H9 (cell line): ENCODE measurements around the gene CEMIP. TPM values are rescaled to one million over a fixed set of nuclear protein-coding genes. Genes with fewer than 3 reads are reported as not detected.

ENCODE experiments used
- DNase-seq: peaks from one replicate; pipeline ENCODE4 v3.0.0-alpha.2; 2017
- H2AFZ ChIP-seq: one replicate; pipeline ENCODE4 v1.6.1; 2013; ENCODE audit warnings: mild to moderate bottlenecking, low read length, control low read depth, moderate library complexity
- H2AK5ac ChIP-seq: 2 replicates; pipeline ENCODE4 v1.6.1; 2013; ENCODE audit warnings: low read length, control low read depth, mixed read lengths; ENCODE audit not compliant: insufficient read length
- H2BK120ac ChIP-seq: one replicate; pipeline ENCODE4 v1.6.1; 2013; ENCODE audit warnings: low read depth, mild to moderate bottlenecking, low read length, control low read depth, inconsistent platforms; ENCODE audit not compliant: poor library complexity, severe bottlenecking
- H2BK12ac ChIP-seq: 2 replicates; pipeline ENCODE4 v1.6.1; 2013; ENCODE audit warnings: low read length, control low read depth, mixed read lengths, low read depth; ENCODE audit not compliant: insufficient read length
- H2BK15ac ChIP-seq: 2 replicates; pipeline ENCODE4 v1.6.1; 2013; ENCODE audit warnings: low read depth, low read length, control low read depth
- H2BK20ac ChIP-seq: one replicate; pipeline ENCODE4 v1.6.1; 2013; ENCODE audit warnings: low read depth, mild to moderate bottlenecking, low read length, control low read depth, inconsistent platforms; ENCODE audit not compliant: poor library complexity, severe bottlenecking
- H2BK5ac ChIP-seq: 2 replicates; pipeline ENCODE4 v1.6.1; 2013; ENCODE audit warnings: low read length, control low read depth, mixed read lengths; ENCODE audit not compliant: insufficient read length
- H3K14ac ChIP-seq: 2 replicates; pipeline ENCODE4 v1.6.1; 2013; ENCODE audit warnings: low read length, control low read depth; ENCODE audit not compliant: insufficient read depth
- H3K18ac ChIP-seq: 2 replicates; pipeline ENCODE4 v1.6.1; 2013; ENCODE audit warnings: low read depth, mild to moderate bottlenecking, mixed read lengths, low read length, control low read depth; ENCODE audit not compliant: insufficient read length
- H3K23ac ChIP-seq: 2 replicates; pipeline ENCODE4 v1.6.1; 2013; ENCODE audit warnings: low read length, control low read depth, mixed read lengths, low read depth; ENCODE audit not compliant: insufficient read length
- H3K23me2 ChIP-seq: 2 replicates; pipeline ENCODE4 v1.6.1; 2013; ENCODE audit warnings: low read depth, mild to moderate bottlenecking, mixed read lengths, low read length, control low read depth; ENCODE audit not compliant: insufficient read length, poor library complexity, severe bottlenecking
- H3K27ac ChIP-seq: 2 replicates; pipeline ENCODE4 v1.5.1; 2013; ENCODE audit warnings: low read length, control low read depth, mixed read lengths, low read depth; ENCODE audit not compliant: insufficient read length
- H3K27me3 ChIP-seq: 2 replicates; pipeline ENCODE4 v1.6.1; 2013; ENCODE audit warnings: low read length, control low read depth, inconsistent platforms; ENCODE audit not compliant: insufficient read depth
- H3K4ac ChIP-seq: 2 replicates; pipeline ENCODE4 v1.6.1; 2013; ENCODE audit warnings: low read depth, mild to moderate bottlenecking, control low read depth, inconsistent platforms, low read length, moderate library complexity
- H3K4me1 ChIP-seq: 2 replicates; pipeline ENCODE4 v1.6.1; 2013; ENCODE audit warnings: low read length, control low read depth, inconsistent platforms; ENCODE audit not compliant: insufficient read depth
- H3K4me2 ChIP-seq: 2 replicates; pipeline ENCODE4 v1.6.1; 2013; ENCODE audit warnings: low read length, control low read depth, mixed read lengths; ENCODE audit not compliant: insufficient read length, insufficient read depth
- H3K56ac ChIP-seq: 2 replicates; pipeline ENCODE4 v1.6.1; 2013; ENCODE audit warnings: low read depth, mild to moderate bottlenecking, mixed read lengths, low read length, control low read depth; ENCODE audit not compliant: insufficient read length
- H3K79me1 ChIP-seq: 2 replicates; pipeline ENCODE4 v1.6.1; 2013; ENCODE audit warnings: low read depth, mild to moderate bottlenecking, moderate library complexity, low read length, control low read depth, inconsistent platforms; ENCODE audit not compliant: insufficient read depth, poor library complexity, severe bottlenecking
- H3K79me2 ChIP-seq: 2 replicates; pipeline ENCODE4 v1.6.1; 2013; ENCODE audit warnings: low read length, control low read depth, inconsistent platforms; ENCODE audit not compliant: insufficient read depth
- H3K9ac ChIP-seq: 2 replicates; pipeline ENCODE4 v1.6.1; 2013; ENCODE audit warnings: low read length, control low read depth, mixed read lengths; ENCODE audit not compliant: insufficient read length; ENCODE audit errors: extremely low read depth
- H3K9me3 ChIP-seq: one replicate; pipeline ENCODE4 v1.6.1; 2013; ENCODE audit warnings: low read depth, low read length, inconsistent platforms; ENCODE audit not compliant: control insufficient read depth
- H3T11ph ChIP-seq: one replicate; pipeline ENCODE4 v1.6.1; 2013; ENCODE audit warnings: mild to moderate bottlenecking, low read length, control low read depth, inconsistent platforms
- H4K20me1 ChIP-seq: one replicate; pipeline ENCODE4 v1.6.1; 2013; ENCODE audit not compliant: control insufficient read depth, insufficient read length, insufficient read depth
- H4K5ac ChIP-seq: 2 replicates; pipeline ENCODE4 v1.6.1; 2013; ENCODE audit warnings: low read depth, mild to moderate bottlenecking, mixed read lengths, low read length, control low read depth; ENCODE audit not compliant: insufficient read length
- H4K8ac ChIP-seq: replicated peaks from 2 replicates; pipeline ENCODE4 v1.6.1; 2013; ENCODE audit warnings: low read length, control low read depth, mixed read lengths, low read depth; ENCODE audit not compliant: insufficient read length
- H4K91ac ChIP-seq: 2 replicates; pipeline ENCODE4 v1.6.1; 2013; ENCODE audit warnings: low read depth, mild to moderate bottlenecking, moderate library complexity, mixed read lengths, low read length, control low read depth; ENCODE audit not compliant: insufficient read length
- H3K27ac Mint-ChIP-seq, 3 experiments: 2 replicates in 2 of 3; 3 replicates in 1 of 3; pipeline ENCODE4 v1.8.0; 2020 to 2021; ENCODE audit warnings: mixed read lengths in 3 of 3, mild to moderate bottlenecking in 1 of 3, moderate library complexity in 1 of 3
- H3K27me3 Mint-ChIP-seq: 2 replicates; pipeline ENCODE4 v1.8.0; 2021; ENCODE audit warnings: low read depth, mild to moderate bottlenecking, moderate library complexity, mixed read lengths
- H3K36me3 Mint-ChIP-seq, 3 experiments: 2 replicates in 2 of 3; 3 replicates in 1 of 3; pipeline ENCODE4 v1.8.0; 2020 to 2021; ENCODE audit warnings: low read depth in 3 of 3, mixed read lengths in 3 of 3; ENCODE audit not compliant: insufficient read depth in 1 of 3
- H3K4me1 Mint-ChIP-seq, 2 experiments: 2 replicates each; pipeline ENCODE4 v1.8.0; 2020; ENCODE audit warnings: mixed read lengths in 2 of 2
- H3K4me3 Mint-ChIP-seq, 2 experiments: 2 replicates in 1 of 2; 3 replicates in 1 of 2; pipeline ENCODE4 v1.8.0; 2020 to 2021; ENCODE audit warnings: mild to moderate bottlenecking in 2 of 2, mixed read lengths in 2 of 2, moderate library complexity in 1 of 2
- H3K9me3 Mint-ChIP-seq, 2 experiments: 2 replicates in 1 of 2; 3 replicates in 1 of 2; pipeline ENCODE4 v1.8.0; 2020; ENCODE audit warnings: mild to moderate bottlenecking in 2 of 2, mixed read lengths in 2 of 2, moderate library complexity in 1 of 2
- WGBS: extraction: QIAGEN DNeasy Blood & Tissue Kit; methylation state at CpG from one replicate; pipeline ENCODE4 v1.1.7; 2013; ENCODE audit warnings: missing lambda C conversion rate, low lambda C conversion rate, mixed read lengths; ENCODE audit not compliant: insufficient read length; ENCODE audit errors: extremely low coverage; 5-methylcytosine and 5-hydroxymethylcytosine counted together
- total RNA-seq: library from RNA; stranded (reverse); gene quantifications from 2 replicates; pipeline ENCODE4 v1.2.1, GENCODE V29; 2021
- TF ChIP-seq, protein P1 (sequence below): fragments of 200-600 bp; sonication (generic); conservative IDR thresholded peaks from 3 replicates; pipeline ENCODE4 v1.8.0; 2021; ENCODE audit warnings: antibody characterized with exemption, mild to moderate bottlenecking

Gene CEMIP
- total RNA-seq, 1 experiment from 2014 or later = 0.09 TPM

- H3K27me3 Mint-ChIP-seq = no peaks in the 10 kb centered on the region; the same call in 1 of the 2 replicates
- H2BK15ac ChIP-seq = no peak overlapping the region
- H3K23me2 ChIP-seq = no peaks in the 10 kb centered on the region
- no peaks in the 10 kb centered on the region for H3K9me3 Mint-ChIP-seq
- H3K79me2 ChIP-seq = no peaks in the 10 kb centered on the region
- no peak overlapping the region for H3K4ac ChIP-seq
- H3K4me2 ChIP-seq = no peak overlapping the region
- no peak overlapping the region for H2AFZ ChIP-seq
- no peak overlapping the region for H4K91ac ChIP-seq
- no peaks in the 10 kb centered on the region for H3K9me3 ChIP-seq
- no CpG with 5 or more reads among the region's 3 CpGs for WGBS
- H3K56ac ChIP-seq = no peak overlapping the region
- no peak overlapping the region for H3T11ph ChIP-seq
- no peak overlapping the region for H3K27ac ChIP-seq
- H3K36me3 Mint-ChIP-seq = no peaks in the 10 kb centered on the region; a peak in 1 of 7 replicates
- no peak overlapping the region for H3K18ac ChIP-seq
- no peak overlapping the region for H2BK120ac ChIP-seq
- H3K79me1 ChIP-seq = no peaks in the 10 kb centered on the region
- no peak overlapping the region for H2BK12ac ChIP-seq
- H3K14ac ChIP-seq = no peak overlapping the region
- no peak for DNase-seq
- no peak overlapping the region for H3K9ac ChIP-seq
- H2BK20ac ChIP-seq = no peak overlapping the region
- no peaks in the 10 kb centered on the region for H3K27me3 ChIP-seq
- H3K4me1 ChIP-seq = peaks cover 7% of the 10 kb centered on the region; the same call in 1 of the 2 replicates
- H4K20me1 ChIP-seq = no peaks in the 10 kb centered on the region
- TF ChIP-seq, protein P1, sequence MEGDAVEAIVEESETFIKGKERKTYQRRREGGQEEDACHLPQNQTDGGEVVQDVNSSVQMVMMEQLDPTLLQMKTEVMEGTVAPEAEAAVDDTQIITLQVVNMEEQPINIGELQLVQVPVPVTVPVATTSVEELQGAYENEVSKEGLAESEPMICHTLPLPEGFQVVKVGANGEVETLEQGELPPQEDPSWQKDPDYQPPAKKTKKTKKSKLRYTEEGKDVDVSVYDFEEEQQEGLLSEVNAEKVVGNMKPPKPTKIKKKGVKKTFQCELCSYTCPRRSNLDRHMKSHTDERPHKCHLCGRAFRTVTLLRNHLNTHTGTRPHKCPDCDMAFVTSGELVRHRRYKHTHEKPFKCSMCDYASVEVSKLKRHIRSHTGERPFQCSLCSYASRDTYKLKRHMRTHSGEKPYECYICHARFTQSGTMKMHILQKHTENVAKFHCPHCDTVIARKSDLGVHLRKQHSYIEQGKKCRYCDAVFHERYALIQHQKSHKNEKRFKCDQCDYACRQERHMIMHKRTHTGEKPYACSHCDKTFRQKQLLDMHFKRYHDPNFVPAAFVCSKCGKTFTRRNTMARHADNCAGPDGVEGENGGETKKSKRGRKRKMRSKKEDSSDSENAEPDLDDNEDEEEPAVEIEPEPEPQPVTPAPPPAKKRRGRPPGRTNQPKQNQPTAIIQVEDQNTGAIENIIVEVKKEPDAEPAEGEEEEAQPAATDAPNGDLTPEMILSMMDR = no peak
- peaks cover 15 to 23% of the 10 kb centered on the region in 2 experiments for H3K4me1 Mint-ChIP-seq
- H3K27ac Mint-ChIP-seq = no peak overlapping the region
- H4K8ac ChIP-seq = no peak overlapping the region
- no peak overlapping the region for H2BK5ac ChIP-seq
- H3K4me3 Mint-ChIP-seq = no peak overlapping the region
- no peak overlapping the region for H4K5ac ChIP-seq
- H3K23ac ChIP-seq = no peak overlapping the region
- no peak overlapping the region for H2AK5ac ChIP-seq
Observed at GRCh38 chr15:80880086-80880485, 100.9 kb downstream of the CEMIP start.
